Measurements from ENCODE around the gene MRPL36. TPM values are rescaled to one million over a fixed set of nuclear protein-coding genes. Genes with fewer than 3 reads are reported as not detected.

Gene MRPL36
- total RNA-seq, 2 experiments from 2014 or later: 47.1 to 51.2 TPM

DNA sequence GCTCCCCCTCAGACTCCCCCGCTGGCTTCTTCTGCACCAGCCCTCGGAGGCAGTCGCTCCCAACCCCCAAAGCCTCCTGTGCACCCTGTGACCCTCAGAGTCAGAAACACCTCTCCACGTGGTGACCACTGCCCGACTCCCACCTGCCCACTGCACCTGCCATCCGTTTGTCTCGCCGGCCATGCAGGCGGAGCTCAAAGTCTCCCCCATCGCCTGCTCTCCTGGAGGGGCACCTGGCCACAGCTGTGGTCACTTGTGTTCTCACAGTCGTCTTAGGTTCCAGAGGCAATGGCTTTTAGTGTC lies 38.2 kb downstream of the MRPL36 start:
- Mint-ChIP-seq H3K4me3 (no peak overlapping the region), H3K4me1 (no peaks in the 10 kb centered on the region), H3K36me3 (no peaks in the 10 kb centered on the region), H3K27ac (no peak overlapping the region), H3K9me3 (no peaks in the 10 kb centered on the region), H3K27me3 (peaks cover 8% of the 10 kb centered on the region)
- POLR2A ChIA-PET: no interaction called here
- ATAC-seq (ENCODE audit: low read depth): no peak
- DNase-seq: peak; percentile 12

GRCh38 chr5:1760656-1761452 lies 38.8 kb downstream of the MRPL36 start:
- H3K4me3 Mint-ChIP-seq: no peak overlapping the region
- no peak for ATAC-seq (ENCODE audit: low read depth)
- H3K36me3 Mint-ChIP-seq: no peaks in the 10 kb centered on the region
- POLR2A ChIA-PET: no interaction called here
- peak; percentile 13 for DNase-seq
- H3K9me3 Mint-ChIP-seq: no peaks in the 10 kb centered on the region
- peaks cover 7% of the 10 kb centered on the region for H3K27me3 Mint-ChIP-seq
- H3K4me1 Mint-ChIP-seq: no peaks in the 10 kb centered on the region
- no peak overlapping the region for H3K27ac Mint-ChIP-seq

DNA sequence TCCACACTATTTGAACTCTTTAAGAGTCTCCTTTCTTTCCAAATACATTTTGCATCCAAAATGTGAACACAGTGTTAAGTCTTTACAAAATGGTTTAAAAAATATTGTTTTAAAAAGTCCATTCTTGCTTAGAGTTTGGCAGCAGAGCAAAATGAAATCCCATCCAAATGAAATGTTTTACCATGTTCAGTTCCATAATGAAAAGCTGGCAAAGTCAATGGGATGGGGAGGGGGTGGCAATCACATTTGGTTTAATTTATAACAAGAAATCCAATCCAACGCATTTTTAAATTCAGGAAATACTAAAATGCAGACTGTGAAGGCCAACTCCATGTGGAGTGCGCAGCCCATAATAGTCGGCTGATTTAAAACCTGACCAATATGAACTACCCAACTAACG lies 39.4 kb downstream of the MRPL36 start:
- POLR2A ChIA-PET: no interaction called here
- ATAC-seq (ENCODE audit: low read depth) (no peak), DNase-seq (no peak)
- Mint-ChIP-seq H3K4me1 (no peaks in the 10 kb centered on the region), H3K36me3 (no peaks in the 10 kb centered on the region), H3K9me3 (no peaks in the 10 kb centered on the region), H3K27ac (no peak overlapping the region), H3K27me3 (peaks cover 7% of the 10 kb centered on the region), H3K4me3 (no peak overlapping the region)

DNA sequence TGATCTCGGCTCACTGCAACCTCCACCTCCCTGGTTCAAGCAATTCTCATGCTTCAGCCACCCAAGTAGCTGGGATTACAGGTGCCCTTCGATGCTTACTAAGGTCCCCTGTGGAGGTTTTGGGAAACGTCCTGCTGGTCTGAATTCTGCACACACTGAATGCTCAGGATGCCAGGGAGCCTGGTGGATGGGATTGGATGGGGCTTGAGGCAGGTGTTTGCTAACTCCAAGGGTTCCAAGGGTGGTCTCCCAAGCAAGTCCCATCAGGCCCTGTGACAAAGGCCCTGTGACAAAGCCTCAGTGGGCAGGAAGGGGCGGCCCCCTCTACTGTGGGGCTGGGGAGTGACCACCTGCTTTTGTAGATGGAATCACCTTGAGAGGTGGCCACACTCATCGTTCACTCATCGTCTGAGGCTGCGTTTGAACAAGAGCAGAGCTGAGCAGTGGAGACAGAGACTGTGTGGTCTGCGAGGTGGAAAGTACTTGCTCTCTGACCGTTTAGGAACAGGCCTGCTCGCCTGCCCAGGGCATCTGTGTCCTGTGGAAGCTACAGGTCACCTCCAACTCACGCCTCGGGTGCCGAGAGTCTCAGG lies 40.2 kb downstream of the MRPL36 start:
- H3K4me1 Mint-ChIP-seq: no peaks in the 10 kb centered on the region
- DNase-seq (no peak), ATAC-seq (ENCODE audit: low read depth) (no peak)
- H3K9me3 Mint-ChIP-seq: no peaks in the 10 kb centered on the region
- no peak overlapping the region for H3K27ac Mint-ChIP-seq
- POLR2A ChIA-PET: no interaction called here
- no peak overlapping the region for H3K4me3 Mint-ChIP-seq
- no peaks in the 10 kb centered on the region for H3K36me3 Mint-ChIP-seq
- peaks cover 4% of the 10 kb centered on the region for H3K27me3 Mint-ChIP-seq

DNA sequence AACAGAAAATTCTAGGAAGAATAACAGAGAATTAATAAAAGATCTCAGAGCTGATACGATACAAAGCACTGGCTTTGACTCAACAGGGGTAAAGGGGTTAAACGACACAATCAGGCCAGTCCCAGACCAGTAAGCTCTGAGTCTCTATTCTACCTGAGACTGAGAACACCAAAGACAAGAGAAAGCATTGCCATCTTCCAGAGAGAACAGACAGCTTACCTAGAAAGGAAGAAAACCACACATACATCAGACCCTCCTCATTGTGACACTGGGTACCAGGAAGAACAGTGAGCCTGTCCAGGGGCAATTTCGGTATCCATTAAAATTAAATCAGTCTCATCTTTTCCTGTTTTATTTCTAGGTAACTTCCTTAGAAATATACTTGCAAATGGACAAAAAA lies 41.1 kb downstream of the MRPL36 start:
- ATAC-seq (ENCODE audit: low read depth): no peak
- no peaks in the 10 kb centered on the region for H3K9me3 Mint-ChIP-seq
- H3K4me1 Mint-ChIP-seq: no peaks in the 10 kb centered on the region
- no peaks in the 10 kb centered on the region for H3K36me3 Mint-ChIP-seq
- peaks cover 4% of the 10 kb centered on the region for H3K27me3 Mint-ChIP-seq
- POLR2A ChIA-PET: no interaction called here
- H3K4me3 Mint-ChIP-seq: no peak overlapping the region
- no peak for DNase-seq
- no peak overlapping the region for H3K27ac Mint-ChIP-seq

- Mint-ChIP-seq H3K36me3 (no peaks in the 10 kb centered on the region), H3K27ac (no peak overlapping the region), H3K27me3 (peaks cover 4% of the 10 kb centered on the region), H3K4me3 (no peak overlapping the region), H3K9me3 (no peaks in the 10 kb centered on the region), H3K4me1 (no peaks in the 10 kb centered on the region)
- DNase-seq: no peak
- POLR2A ChIA-PET: no interaction called here
- no peak for ATAC-seq (ENCODE audit: low read depth)
Observed at GRCh38 chr5:1757511-1757910, 42.1 kb downstream of the MRPL36 start.

- Mint-ChIP-seq H3K27ac (no peak overlapping the region), H3K36me3 (no peaks in the 10 kb centered on the region), H3K9me3 (no peaks in the 10 kb centered on the region), H3K4me3 (no peak overlapping the region), H3K27me3 (peaks cover 4% of the 10 kb centered on the region), H3K4me1 (no peaks in the 10 kb centered on the region)
- POLR2A ChIA-PET: no interaction called here
- DNase-seq (no peak), ATAC-seq (ENCODE audit: low read depth) (no peak)
Observed at GRCh38 chr5:1756481-1756880, 43.2 kb downstream of the MRPL36 start.

DNA sequence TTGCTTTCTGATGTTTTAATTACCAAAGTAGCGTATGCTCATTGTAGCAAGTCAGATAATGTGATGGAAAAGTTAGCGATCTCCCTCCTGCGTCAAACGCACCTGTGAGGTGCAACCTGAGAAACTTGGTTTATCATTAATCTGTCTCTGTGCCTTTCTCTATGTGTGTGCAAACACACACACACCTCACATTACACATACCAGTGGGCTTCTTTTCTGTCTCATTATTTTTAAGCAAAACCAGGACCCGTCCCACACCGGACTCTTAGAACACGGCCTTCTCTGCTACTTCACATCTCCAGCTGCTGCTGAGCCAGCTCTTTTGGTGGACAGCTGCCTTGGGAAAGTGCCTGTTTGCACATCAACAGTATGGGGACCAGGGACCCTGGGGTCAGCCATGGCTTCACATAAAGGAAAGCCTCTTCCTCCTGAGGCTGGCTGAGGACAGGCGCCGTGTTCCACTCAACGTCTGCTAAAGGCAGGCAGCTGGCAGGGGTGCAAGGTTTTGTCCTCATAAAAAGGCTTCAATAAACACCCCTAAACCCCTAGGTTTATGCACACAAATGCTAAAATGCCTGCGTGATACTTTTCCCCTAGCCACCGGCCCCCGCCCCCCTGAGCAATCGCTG lies 44.2 kb downstream of the MRPL36 start:
- no peak overlapping the region for H3K27ac Mint-ChIP-seq
- DNase-seq (peak; percentile 8), ATAC-seq (ENCODE audit: low read depth) (no peak)
- H3K36me3 Mint-ChIP-seq: no peaks in the 10 kb centered on the region
- POLR2A ChIA-PET: no interaction called here
- peaks cover 4% of the 10 kb centered on the region for H3K27me3 Mint-ChIP-seq
- H3K4me1 Mint-ChIP-seq: no peaks in the 10 kb centered on the region
- H3K9me3 Mint-ChIP-seq: no peaks in the 10 kb centered on the region
- no peak overlapping the region for H3K4me3 Mint-ChIP-seq

- no peak overlapping the region for H3K4me3 Mint-ChIP-seq
- H3K27ac Mint-ChIP-seq: no peak overlapping the region
- ATAC-seq (ENCODE audit: low read depth) (no peak), DNase-seq (no peak)
- H3K9me3 Mint-ChIP-seq: no peaks in the 10 kb centered on the region
- peaks cover 4% of the 10 kb centered on the region for H3K27me3 Mint-ChIP-seq
- no peaks in the 10 kb centered on the region for H3K36me3 Mint-ChIP-seq
- POLR2A ChIA-PET: no interaction called here
- no peaks in the 10 kb centered on the region for H3K4me1 Mint-ChIP-seq
Observed at GRCh38 chr5:1754531-1755220, 45.0 kb downstream of the MRPL36 start.

DNA sequence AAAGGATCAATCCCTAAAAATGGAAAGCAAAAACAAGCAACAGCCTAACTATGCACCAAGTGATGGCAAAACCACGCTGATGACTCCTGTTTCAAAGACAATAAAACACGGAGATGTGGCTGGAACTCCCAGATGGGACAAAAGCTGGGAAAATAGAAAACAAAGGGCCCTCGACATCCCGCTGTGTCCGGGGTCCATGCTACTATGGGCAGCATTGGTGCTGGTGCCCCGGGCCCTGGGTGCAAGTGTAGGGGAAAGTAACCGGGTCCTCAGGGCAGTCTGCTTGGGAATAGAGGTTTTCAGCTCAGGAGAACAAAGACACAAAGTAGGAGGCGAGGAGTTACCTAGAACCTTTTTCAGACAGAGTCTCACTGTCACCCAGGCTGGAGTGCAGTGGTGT lies 46.1 kb downstream of the MRPL36 start:
- no peak overlapping the region for H3K27ac Mint-ChIP-seq

DNA sequence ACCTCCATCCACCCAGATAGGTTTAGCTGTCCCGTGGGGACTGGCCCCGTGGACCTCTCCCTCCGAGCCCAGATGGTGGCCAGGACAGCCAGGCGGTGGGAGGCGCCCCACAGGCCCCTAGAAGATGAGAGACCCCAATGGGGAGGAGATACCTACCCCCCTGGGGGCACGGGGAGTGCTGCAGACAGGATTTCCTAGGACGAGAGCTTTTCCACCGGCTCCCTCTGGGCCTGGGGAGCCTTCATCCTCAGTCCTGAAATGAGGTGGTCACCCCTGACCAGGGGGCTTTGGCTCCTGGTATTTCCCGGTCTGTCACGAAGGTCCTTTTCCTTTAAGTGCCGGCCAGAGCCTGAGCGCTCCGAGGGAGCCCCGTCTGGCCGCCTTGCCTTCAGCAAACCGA lies 46.8 kb downstream of the MRPL36 start:
- POLR2A ChIA-PET: interaction anchor here (1.2 kb wide), 1 partner anchor 40 kb away, joined by 4 read pairs; no protein-coding TSS in a partner anchor

More for the DNA sequence above, 46.1 kb downstream of the MRPL36 start:
- ATAC-seq (ENCODE audit: low read depth): no peak
- Mint-ChIP-seq H3K9me3 (no peaks in the 10 kb centered on the region), H3K4me1 (no peaks in the 10 kb centered on the region), H3K4me3 (no peak overlapping the region), H3K27me3 (peaks cover 4% of the 10 kb centered on the region), H3K36me3 (no peaks in the 10 kb centered on the region)
- DNase-seq: no peak
- POLR2A ChIA-PET: no interaction called here

GRCh38 chr5:1751864-1752822 lies 47.5 kb downstream of the MRPL36 start:
- DNase-seq (peak; percentile 18), ATAC-seq (ENCODE audit: low read depth) (no peak)
- POLR2A ChIA-PET: interaction anchor here (1.2 kb wide), 1 partner anchor 41 kb away, joined by 4 read pairs; no protein-coding TSS in a partner anchor
- H3K9me3 Mint-ChIP-seq: no peaks in the 10 kb centered on the region
- no peak overlapping the region for H3K27ac Mint-ChIP-seq
- H3K4me3 Mint-ChIP-seq: no peak overlapping the region
- no peaks in the 10 kb centered on the region for H3K4me1 Mint-ChIP-seq
- H3K36me3 Mint-ChIP-seq: no peaks in the 10 kb centered on the region
- peaks cover 3% of the 10 kb centered on the region for H3K27me3 Mint-ChIP-seq

More for the DNA sequence above, 46.8 kb downstream of the MRPL36 start:
- H3K36me3 Mint-ChIP-seq: no peaks in the 10 kb centered on the region
- ATAC-seq (ENCODE audit: low read depth) (no peak), DNase-seq (no peak)
- H3K4me3 Mint-ChIP-seq: no peak overlapping the region
- peaks cover 4% of the 10 kb centered on the region for H3K27me3 Mint-ChIP-seq
- H3K27ac Mint-ChIP-seq: no peak overlapping the region
- H3K9me3 Mint-ChIP-seq: no peaks in the 10 kb centered on the region
- no peaks in the 10 kb centered on the region for H3K4me1 Mint-ChIP-seq
